Ishikawa (cell line): ENCODE results near the gene ULK4.

Experiments
- EP300 ChIP-seq: IDR thresholded peaks from 2 replicates; pipeline ENCODE4 v1.6.1; 2012; ENCODE audit warnings: borderline replicate concordance
- TEAD4 ChIP-seq: IDR thresholded peaks from 2 replicates; pipeline ENCODE4 v1.6.1; 2012
- TF ChIP-seq, protein P1 (sequence below): IDR thresholded peaks from 2 replicates; pipeline ENCODE4 v1.6.1; 2012

GRCh38 chr3:41317298-41317697 lies 644.6 kb downstream of the ULK4 start:
- TF ChIP-seq EP300 (no peak), TEAD4 (no peak)
- TF ChIP-seq, protein P1, sequence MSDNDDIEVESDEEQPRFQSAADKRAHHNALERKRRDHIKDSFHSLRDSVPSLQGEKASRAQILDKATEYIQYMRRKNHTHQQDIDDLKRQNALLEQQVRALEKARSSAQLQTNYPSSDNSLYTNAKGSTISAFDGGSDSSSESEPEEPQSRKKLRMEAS: no peak
